Measurements from ENCODE around the gene RPP25L. TPM values are rescaled to one million over a fixed set of nuclear protein-coding genes. Genes with fewer than 3 reads are reported as not detected.

RPP25L gene
- total RNA-seq, 1 experiment from 2014 or later = 24.5 TPM

DNA sequence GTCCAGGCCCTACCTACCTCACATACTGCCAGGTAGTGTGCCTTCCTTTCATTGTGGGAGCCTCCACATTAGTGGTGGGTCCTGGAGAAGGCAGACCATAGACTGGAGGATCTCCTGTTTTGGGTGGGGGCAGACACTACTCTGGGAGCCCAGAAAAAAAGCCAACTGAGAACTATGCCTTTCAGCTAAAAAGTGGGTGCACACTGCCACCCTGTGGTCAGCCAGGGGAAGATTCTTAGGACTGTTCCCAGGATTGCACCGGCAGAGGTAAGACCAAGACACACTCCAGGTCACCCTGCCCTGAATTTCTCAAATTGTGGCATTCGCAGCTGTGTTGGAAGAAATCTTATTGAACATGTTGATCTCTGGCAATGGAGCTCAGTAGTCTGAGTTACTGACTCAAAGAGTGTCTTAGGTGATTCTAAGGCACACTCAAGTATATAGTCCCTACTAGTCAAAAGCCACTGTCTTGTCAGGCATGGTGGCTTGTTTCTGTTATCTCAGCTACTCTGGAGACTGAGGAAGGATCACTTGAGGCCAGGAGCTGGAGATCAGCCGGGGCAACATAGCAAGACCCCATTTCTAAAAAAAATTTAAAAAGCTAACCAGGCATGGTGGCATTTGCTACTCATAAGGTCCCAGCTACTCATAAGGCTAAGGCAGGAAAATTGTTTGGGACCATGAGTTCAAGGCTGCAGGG is 22.1 kb upstream of the RPP25L start (continued):
- TF ChIP-seq ZNF425 (CRISPR knock-in tag; conservative IDR thresholded peaks at IDR 0.05) = no peak
- no peak for TF ChIP-seq TCF7 (CRISPR knock-in tag; IDR thresholded peaks at IDR 0.05; ENCODE audit: low read depth)
- TF ChIP-seq, protein P1, sequence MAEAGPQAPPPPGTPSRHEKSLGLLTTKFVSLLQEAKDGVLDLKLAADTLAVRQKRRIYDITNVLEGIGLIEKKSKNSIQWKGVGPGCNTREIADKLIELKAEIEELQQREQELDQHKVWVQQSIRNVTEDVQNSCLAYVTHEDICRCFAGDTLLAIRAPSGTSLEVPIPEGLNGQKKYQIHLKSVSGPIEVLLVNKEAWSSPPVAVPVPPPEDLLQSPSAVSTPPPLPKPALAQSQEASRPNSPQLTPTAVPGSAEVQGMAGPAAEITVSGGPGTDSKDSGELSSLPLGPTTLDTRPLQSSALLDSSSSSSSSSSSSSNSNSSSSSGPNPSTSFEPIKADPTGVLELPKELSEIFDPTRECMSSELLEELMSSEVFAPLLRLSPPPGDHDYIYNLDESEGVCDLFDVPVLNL (CRISPR knock-in tag; IDR thresholded peaks at IDR 0.05; ENCODE audit: borderline replicate concordance, low read depth) = no peak
- TF ChIP-seq ATF3 (CRISPR knock-in tag; conservative IDR thresholded peaks at IDR 0.05) = no peak
- peak; percentile 91 for TF ChIP-seq ZNF121 (CRISPR knock-in tag; IDR thresholded peaks at IDR 0.05)
- TF ChIP-seq PRRX2 (CRISPR knock-in tag; IDR thresholded peaks at IDR 0.05) = no peak
- TF ChIP-seq SMAD4 (CRISPR knock-in tag; IDR thresholded peaks at IDR 0.05) = no peak
- no peak for TF ChIP-seq SOX15 (CRISPR knock-in tag; IDR thresholded peaks at IDR 0.05)
- TF ChIP-seq JAZF1 (CRISPR knock-in tag; IDR thresholded peaks at IDR 0.05) = no peak
- TF ChIP-seq ERG (CRISPR knock-in tag; IDR thresholded peaks at IDR 0.05) = no peak
- TF ChIP-seq TEAD4 (CRISPR knock-in tag; IDR thresholded peaks at IDR 0.05) = no peak
- TF ChIP-seq CDX4 (CRISPR knock-in tag; IDR thresholded peaks at IDR 0.05; ENCODE audit: borderline replicate concordance) = no peak
- no peak for TF ChIP-seq ZNF512 (CRISPR knock-in tag; IDR thresholded peaks at IDR 0.05; ENCODE audit: borderline replicate concordance)
- TF ChIP-seq HMGA2 (CRISPR knock-in tag; IDR thresholded peaks at IDR 0.05) = no peak
- no peak for TF ChIP-seq KAT7 (CRISPR knock-in tag; IDR thresholded peaks at IDR 0.05; ENCODE audit: borderline replicate concordance)
- TF ChIP-seq, protein P2, sequence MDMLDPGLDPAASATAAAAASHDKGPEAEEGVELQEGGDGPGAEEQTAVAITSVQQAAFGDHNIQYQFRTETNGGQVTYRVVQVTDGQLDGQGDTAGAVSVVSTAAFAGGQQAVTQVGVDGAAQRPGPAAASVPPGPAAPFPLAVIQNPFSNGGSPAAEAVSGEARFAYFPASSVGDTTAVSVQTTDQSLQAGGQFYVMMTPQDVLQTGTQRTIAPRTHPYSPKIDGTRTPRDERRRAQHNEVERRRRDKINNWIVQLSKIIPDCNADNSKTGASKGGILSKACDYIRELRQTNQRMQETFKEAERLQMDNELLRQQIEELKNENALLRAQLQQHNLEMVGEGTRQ (CRISPR knock-in tag; IDR thresholded peaks at IDR 0.05) = no peak
- TF ChIP-seq CBFB (CRISPR knock-in tag; IDR thresholded peaks at IDR 0.05; ENCODE audit: low read depth) = no peak
- TF ChIP-seq TEAD1 (CRISPR knock-in tag; IDR thresholded peaks at IDR 0.05) = 0 out of 2 replicates have a peak, but pooled peaks have one; percentile 15
- no peak for TF ChIP-seq NFYB (CRISPR knock-in tag; conservative IDR thresholded peaks at IDR 0.05; ENCODE audit: low read depth)
- no peak for TF ChIP-seq TP53 (CRISPR knock-in tag; IDR thresholded peaks at IDR 0.05)
- no peak for TF ChIP-seq NR3C1 (CRISPR knock-in tag; conservative IDR thresholded peaks at IDR 0.05; ENCODE audit: low read depth)
- TF ChIP-seq, protein P3, sequence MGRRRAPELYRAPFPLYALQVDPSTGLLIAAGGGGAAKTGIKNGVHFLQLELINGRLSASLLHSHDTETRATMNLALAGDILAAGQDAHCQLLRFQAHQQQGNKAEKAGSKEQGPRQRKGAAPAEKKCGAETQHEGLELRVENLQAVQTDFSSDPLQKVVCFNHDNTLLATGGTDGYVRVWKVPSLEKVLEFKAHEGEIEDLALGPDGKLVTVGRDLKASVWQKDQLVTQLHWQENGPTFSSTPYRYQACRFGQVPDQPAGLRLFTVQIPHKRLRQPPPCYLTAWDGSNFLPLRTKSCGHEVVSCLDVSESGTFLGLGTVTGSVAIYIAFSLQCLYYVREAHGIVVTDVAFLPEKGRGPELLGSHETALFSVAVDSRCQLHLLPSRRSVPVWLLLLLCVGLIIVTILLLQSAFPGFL (CRISPR knock-in tag; IDR thresholded peaks at IDR 0.05; ENCODE audit: borderline replicate concordance) = no peak
- no peak for TF ChIP-seq ZBTB21 (CRISPR knock-in tag; IDR thresholded peaks at IDR 0.05; ENCODE audit: borderline replicate concordance)
- TF ChIP-seq, protein P4, sequence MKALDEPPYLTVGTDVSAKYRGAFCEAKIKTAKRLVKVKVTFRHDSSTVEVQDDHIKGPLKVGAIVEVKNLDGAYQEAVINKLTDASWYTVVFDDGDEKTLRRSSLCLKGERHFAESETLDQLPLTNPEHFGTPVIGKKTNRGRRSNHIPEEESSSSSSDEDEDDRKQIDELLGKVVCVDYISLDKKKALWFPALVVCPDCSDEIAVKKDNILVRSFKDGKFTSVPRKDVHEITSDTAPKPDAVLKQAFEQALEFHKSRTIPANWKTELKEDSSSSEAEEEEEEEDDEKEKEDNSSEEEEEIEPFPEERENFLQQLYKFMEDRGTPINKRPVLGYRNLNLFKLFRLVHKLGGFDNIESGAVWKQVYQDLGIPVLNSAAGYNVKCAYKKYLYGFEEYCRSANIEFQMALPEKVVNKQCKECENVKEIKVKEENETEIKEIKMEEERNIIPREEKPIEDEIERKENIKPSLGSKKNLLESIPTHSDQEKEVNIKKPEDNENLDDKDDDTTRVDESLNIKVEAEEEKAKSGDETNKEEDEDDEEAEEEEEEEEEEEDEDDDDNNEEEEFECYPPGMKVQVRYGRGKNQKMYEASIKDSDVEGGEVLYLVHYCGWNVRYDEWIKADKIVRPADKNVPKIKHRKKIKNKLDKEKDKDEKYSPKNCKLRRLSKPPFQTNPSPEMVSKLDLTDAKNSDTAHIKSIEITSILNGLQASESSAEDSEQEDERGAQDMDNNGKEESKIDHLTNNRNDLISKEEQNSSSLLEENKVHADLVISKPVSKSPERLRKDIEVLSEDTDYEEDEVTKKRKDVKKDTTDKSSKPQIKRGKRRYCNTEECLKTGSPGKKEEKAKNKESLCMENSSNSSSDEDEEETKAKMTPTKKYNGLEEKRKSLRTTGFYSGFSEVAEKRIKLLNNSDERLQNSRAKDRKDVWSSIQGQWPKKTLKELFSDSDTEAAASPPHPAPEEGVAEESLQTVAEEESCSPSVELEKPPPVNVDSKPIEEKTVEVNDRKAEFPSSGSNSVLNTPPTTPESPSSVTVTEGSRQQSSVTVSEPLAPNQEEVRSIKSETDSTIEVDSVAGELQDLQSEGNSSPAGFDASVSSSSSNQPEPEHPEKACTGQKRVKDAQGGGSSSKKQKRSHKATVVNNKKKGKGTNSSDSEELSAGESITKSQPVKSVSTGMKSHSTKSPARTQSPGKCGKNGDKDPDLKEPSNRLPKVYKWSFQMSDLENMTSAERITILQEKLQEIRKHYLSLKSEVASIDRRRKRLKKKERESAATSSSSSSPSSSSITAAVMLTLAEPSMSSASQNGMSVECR (CRISPR knock-in tag; IDR thresholded peaks at IDR 0.05; ENCODE audit: borderline replicate concordance) = no peak
- no peak for TF ChIP-seq NR1H2 (CRISPR knock-in tag; IDR thresholded peaks at IDR 0.05)
- no peak for TF ChIP-seq SMAD3 (CRISPR knock-in tag; IDR thresholded peaks at IDR 0.05; ENCODE audit: borderline replicate concordance)
